HepG2 (cell line): Measurements from ENCODE around the gene COQ6. TPM values are rescaled to one million over a fixed set of nuclear protein-coding genes. Genes with fewer than 3 reads are reported as not detected.

ENCODE experiments used
- ATAC-seq: fragments of 200-7000 bp; cut with Tn5 transposase; 3 replicates; pipeline ENCODE4 v1.9.1; 2020; ENCODE audit warnings: mild to moderate bottlenecking, moderate library complexity
- BruUV-seq: library from RNA; stranded (reverse); fragments of 400-500 nt; replicated peaks from 2 replicates; lab custom pipeline; 2021; lab: Mats Ljungman, UMichigan
- CTCF ChIA-PET: fragments of 300-600 bp; formaldehyde crosslinking; extraction: SDS; loops from one replicate; lab custom pipeline; 2021; ENCODE audit warnings: low total read pairs, inconsistent platforms, low intra/inter-chr PET ratio; lab: Yijun Ruan, JAX
- POLR2A ChIA-PET: fragments of 350-600 bp; sonication (Branson Sonifier 250); formaldehyde crosslinking; loops from one replicate; lab custom pipeline; 2020; ENCODE audit warnings: antibody characterized with exemption, inconsistent platforms; lab: Yijun Ruan, JAX
- DNase-seq: peaks from one replicate; pipeline ENCODE4 v3.0.0-alpha.2; 2015; ENCODE audit warnings: low spot score
- FAIRE-seq: peaks from 3 replicates; lab custom pipeline; 2011; peaks lifted over from hg19 to GRCh38; lab: Jason Lieb, UNC
- H2AFZ ChIP-seq: one replicate; pipeline ENCODE4 v1.6.1; 2011; ENCODE audit warnings: low read length, inconsistent platforms
- H3K27ac ChIP-seq: fragments of 300-600 bp; 3 replicates; pipeline ENCODE4 v1.8.0; 2011; ENCODE audit warnings: mixed run types, mild to moderate bottlenecking, mixed read lengths, low read length, inconsistent platforms; ENCODE audit not compliant: insufficient read depth; ENCODE audit errors: extremely low read length
- H3K27me3 ChIP-seq, 2 experiments: fragments of 200-600 bp in 1 of 2; 2 replicates in 1 of 2; 3 replicates in 1 of 2; pipeline versions ENCODE4 v1.6.0 to v1.8.0; 2011; ENCODE audit warnings: low read length in 2 of 2, mild to moderate bottlenecking in 2 of 2, moderate library complexity in 2 of 2, inconsistent platforms in 1 of 2; ENCODE audit not compliant: insufficient read depth in 2 of 2, control insufficient read depth in 1 of 2
- H3K36me3 ChIP-seq, 2 experiments: fragments of 200-600 bp in 1 of 2; replicated peaks in 1 of 2; 2 replicates in 1 of 2; 3 replicates in 1 of 2; pipeline versions ENCODE4 v1.5.1 to v1.8.0; 2011; ENCODE audit warnings: low read length in 2 of 2, inconsistent platforms in 1 of 2; ENCODE audit not compliant: insufficient read depth in 2 of 2, control insufficient read depth in 1 of 2
- H3K4me1 ChIP-seq: 2 replicates; pipeline ENCODE4 v1.5.1; 2012; ENCODE audit warnings: low read length, inconsistent platforms; ENCODE audit not compliant: insufficient read depth
- H3K4me2 ChIP-seq: 2 replicates; pipeline ENCODE4 v1.6.0; 2011; ENCODE audit warnings: low read depth, low read length, inconsistent platforms
- H3K4me3 ChIP-seq, 3 experiments: fragments of 200-600 bp in 1 of 3; sonication (generic), shearing (Covaris generic) in 1 of 3; replicated peaks in 1 of 3; 2 replicates each; pipeline ENCODE4 v1.5.1; 2011 to 2016; ENCODE audit warnings: low read length in 3 of 3, inconsistent platforms in 2 of 3, low read depth in 2 of 3, mild to moderate bottlenecking in 2 of 3, control low read depth in 1 of 3, mixed read lengths in 1 of 3; ENCODE audit not compliant: insufficient read depth in 1 of 3
- H3K79me2 ChIP-seq: one replicate; pipeline ENCODE4 v1.6.1; 2011; ENCODE audit warnings: low read length, inconsistent platforms; ENCODE audit not compliant: insufficient read depth
- H3K9ac ChIP-seq: 2 replicates; pipeline ENCODE4 v1.6.0; 2011; ENCODE audit warnings: mild to moderate bottlenecking, low read depth, low read length, inconsistent platforms; ENCODE audit not compliant: insufficient read depth
- H3K9me3 ChIP-seq: 2 replicates; pipeline ENCODE4 v1.5.1; 2012; ENCODE audit warnings: mild to moderate bottlenecking, low read length
- H4K20me1 ChIP-seq: 2 replicates; pipeline ENCODE4 v1.6.0; 2011; ENCODE audit warnings: inconsistent platforms, mild to moderate bottlenecking, low read length, moderate library complexity; ENCODE audit not compliant: insufficient read depth
- CEBPB ChIP-seq: IDR thresholded peaks from 2 replicates; pipeline ENCODE4 v1.6.1; 2011; ENCODE audit warnings: low read depth, low read length, improper control_type of control experiment, borderline replicate concordance
- CEBPG ChIP-seq: IDR thresholded peaks from 2 replicates; pipeline ENCODE4 v1.6.1; 2016
- ELF3 ChIP-seq: IDR thresholded peaks from 2 replicates; pipeline ENCODE4 v1.6.1; 2016; ENCODE audit warnings: missing genetic modification reagents, missing compliant biosample characterization
- EP300 ChIP-seq, 3 experiments: sonication (generic) in 1 of 3; formaldehyde crosslinking in 1 of 3; IDR thresholded peaks; 2 replicates each; pipeline versions ENCODE4 v1.5.1 to v1.6.1; 2011 to 2020; ENCODE audit warnings: low read depth in 2 of 3, low read length in 2 of 3, borderline replicate concordance in 1 of 3, improper control_type of control experiment in 1 of 3, mild to moderate bottlenecking in 1 of 3, missing genetic modification reagents in 1 of 3, moderate library complexity in 1 of 3
- HOMEZ ChIP-seq: IDR thresholded peaks from 2 replicates; pipeline ENCODE4 v1.6.1; 2016; ENCODE audit warnings: low read depth
- MED1 ChIP-seq: sonication (generic); formaldehyde crosslinking; IDR thresholded peaks from 2 replicates; pipeline ENCODE4 v1.4.0; 2020; ENCODE audit warnings: missing genetic modification reagents
- RARA ChIP-seq: IDR thresholded peaks from 2 replicates; pipeline ENCODE4 v1.6.1; 2016; ENCODE audit warnings: missing genetic modification reagents, missing compliant biosample characterization
- RFX1 ChIP-seq: fragments of 450-650 bp; IDR thresholded peaks from 2 replicates; pipeline ENCODE4 v1.6.1; 2017
- SMC3 ChIP-seq: IDR thresholded peaks from 2 replicates; pipeline ENCODE4 v1.6.1; 2011; ENCODE audit warnings: low read length, improper control_type of control experiment
- ZBTB42 ChIP-seq: sonication (generic); formaldehyde crosslinking; IDR thresholded peaks from 2 replicates; pipeline ENCODE4 v1.5.0; 2020; ENCODE audit warnings: mild to moderate bottlenecking, missing genetic modification reagents
- ZNF362 ChIP-seq: sonication (generic); formaldehyde crosslinking; IDR thresholded peaks from 2 replicates; pipeline ENCODE4 v1.4.0; 2020; ENCODE audit warnings: missing genetic modification reagents, mild to moderate bottlenecking, borderline replicate concordance
- ZNF776 ChIP-seq: sonication (generic); formaldehyde crosslinking; IDR thresholded peaks from 2 replicates; pipeline ENCODE4 v1.4.0; 2020; ENCODE audit warnings: mild to moderate bottlenecking, missing genetic modification reagents
- ZSCAN30 ChIP-seq: sonication (generic); formaldehyde crosslinking; IDR thresholded peaks from 2 replicates; pipeline ENCODE4 v1.5.0; 2020; ENCODE audit warnings: mild to moderate bottlenecking, missing genetic modification reagents
- WGBS: methylation state at CpG from one replicate; pipeline ENCODE4 v1.1.6; 2017; ENCODE audit warnings: low lambda C conversion rate; 5-methylcytosine and 5-hydroxymethylcytosine counted together
- in situ Hi-C: cut with HindIII; loops from 2 replicates; pipeline ENCODE4 v1.10.0; 2017; ENCODE audit warnings: low pct_unique_long_range_greater_than_20kb; ENCODE audit not compliant: extremely low pct_ligation_motif_present
- intact Hi-C: fragments of 100-400 bp; cut with micrococcal nuclease; formaldehyde crosslinking; loops from one replicate; pipeline ENCODE4 v1.10.0; 2022; ENCODE audit not compliant: unreplicated experiment
- polyA plus RNA-seq, 8 experiments: library from polyadenylated mRNA; depleted of rRNA in 3 of 8; stranded (reverse) in 7 of 8; unstranded in 1 of 8; fragments of >200 nt; fragmentation: Illumina TruSeq in 4 of 8; extraction: Trizol in 4 of 8; gene quantifications; 2 replicates each; pipeline versions ENCODE4 v1.2.1 to v1.2.3, GENCODE V29; 2011 to 2016; ENCODE audit warnings: low read depth in 4 of 8, missing spikeins in 1 of 8, mixed read lengths in 1 of 8; ENCODE audit not compliant: insufficient read depth in 1 of 8
- total RNA-seq, 5 experiments: library from RNA; depleted of rRNA; stranded (reverse); fragments of >200 nt; fragmentation: Illumina TruSeq; extraction: Trizol; gene quantifications; 2 replicates each; pipeline ENCODE4 v1.2.3, GENCODE V29; 2016; ENCODE audit warnings: low read depth in 1 of 5

COQ6 gene
- total and polyA plus RNA-seq, 2 of the 13 experiments (the other 11 are each of a cell fraction or from before 2014, with no cell fraction given), result 18.9 to 34.7 TPM

DNA sequence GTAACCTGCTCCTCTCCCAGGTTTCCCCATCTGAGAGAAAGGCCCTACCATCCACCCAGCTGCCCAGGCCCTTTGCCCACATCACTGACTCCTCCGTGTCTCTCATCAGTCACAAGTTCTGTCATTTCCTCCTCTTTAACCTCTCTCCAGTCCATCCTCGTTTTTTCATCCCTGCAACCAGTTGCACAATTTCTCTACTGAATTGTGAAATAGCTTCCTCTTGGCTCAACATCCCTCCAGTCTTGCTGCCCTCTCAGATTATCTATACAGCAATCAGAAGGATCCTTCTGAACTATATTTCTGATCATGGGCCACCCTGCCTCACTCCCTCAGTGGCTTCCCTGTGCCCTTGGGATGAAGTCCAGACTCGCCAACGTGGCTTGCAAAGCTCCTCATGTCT lies 7.0 kb upstream of the COQ6 start:
- H3K27ac ChIP-seq, result no peak overlapping the region
- no peak for TF ChIP-seq ZSCAN30 (CRISPR knock-in tag)
- peak; percentile 49; the same call in 1 of the 2 replicates for TF ChIP-seq ELF3 (CRISPR knock-in tag)
- no peak for TF ChIP-seq RARA (CRISPR knock-in tag)
- TF ChIP-seq ZNF362 (CRISPR knock-in tag), result peak; percentile 59; the same call in 1 of the 2 replicates
- peak in 1 of 2 experiments; percentile 79; a peak in 1 of 4 replicates for TF ChIP-seq EP300 (IDR thresholded peaks at IDR 0.05; ENCODE audit: low read depth in 2 of 2, low read length in 2 of 2)
- TF ChIP-seq EP300 (CRISPR knock-in tag; IDR thresholded peaks at IDR 0.05; ENCODE audit: borderline replicate concordance), result no peak
- peak; percentile 50; the same call in 1 of the 2 replicates for TF ChIP-seq SMC3
- no peak for TF ChIP-seq ZBTB42
- no peak for TF ChIP-seq ZNF776 (CRISPR knock-in tag)
- TF ChIP-seq CEBPG (CRISPR knock-in tag), result peak; percentile 100
- TF ChIP-seq RFX1, result no peak
- TF ChIP-seq HOMEZ, result no peak
- 0 out of 2 replicates have a peak, but pooled peaks have one; percentile 18 for TF ChIP-seq MED1 (CRISPR knock-in tag)
- TF ChIP-seq CEBPB, result peak; percentile 100
- ChIA-PET POLR2A (interaction anchor here (1.3 kb wide), 1 partner anchor 75 kb away, joined by 4 read pairs; no protein-coding TSS in a partner anchor), CTCF (no interaction called here)
- H3K79me2 ChIP-seq, result no peaks in the 10 kb centered on the region
- H3K4me3 ChIP-seq, result no peak overlapping the region
- peak; percentile 21; the same call in 1 of the 3 replicates for ATAC-seq
- H3K9ac ChIP-seq, result no peak overlapping the region
- FAIRE-seq, result no peak
- peaks cover 4 to 16% of the 10 kb centered on the region in 2 experiments; a peak in 4 of 5 replicates for H3K36me3 ChIP-seq
- no peak overlapping the region for H2AFZ ChIP-seq
- in situ Hi-C loops (no loop called here), intact Hi-C loops (no loop called here)
- no peaks in the 10 kb centered on the region for H3K27me3 ChIP-seq
- 48% methylated on average over 4 of the region's 4 CpGs for WGBS
- no TSS peak for BruUV-seq
- DNase-seq, result peak; percentile 32
- H3K9me3 ChIP-seq, result no peaks in the 10 kb centered on the region
- H3K4me1 ChIP-seq, result peaks cover 13% of the 10 kb centered on the region
- H3K4me2 ChIP-seq, result no peak overlapping the region
- H4K20me1 ChIP-seq, result no peaks in the 10 kb centered on the region
